H1 (cell line): ENCODE measurements around the gene LRRC15. TPM values are rescaled to one million over a fixed set of nuclear protein-coding genes. Genes with fewer than 3 reads are reported as not detected.

Experiments
- CTCF ChIA-PET: fragments of 300-600 bp; sonication (Branson Sonifier 250); formaldehyde crosslinking; loops from one replicate; lab custom pipeline; 2021; ENCODE audit not compliant: partially characterized antibody; lab: Charles Lee
- POLR2A ChIA-PET: fragments of 300-600 bp; sonication (Branson Sonifier 250); formaldehyde crosslinking; loops from one replicate; lab custom pipeline; 2021; ENCODE audit warnings: inconsistent platforms; ENCODE audit not compliant: partially characterized antibody; lab: Charles Lee
- DNase-seq, 2 experiments: peaks; one replicate each; pipeline versions ENCODE4 v3.0.0 to v3.0.0-alpha.2; 2010 to 2022; ENCODE audit warnings: low spot score in 2 of 2, low read depth in 1 of 2, mixed read lengths in 1 of 2
- FAIRE-seq: peaks from 2 replicates; lab custom pipeline; 2011; peaks lifted over from hg19 to GRCh38; lab: Jason Lieb, UNC
- H2AFZ ChIP-seq: 2 replicates; pipeline ENCODE4 v1.8.1; 2012; ENCODE audit warnings: low read length, inconsistent platforms
- H2AK5ac ChIP-seq: 2 replicates; pipeline ENCODE4 v1.6.1; 2013; ENCODE audit warnings: low read depth, low read length
- H2BK120ac ChIP-seq: replicated peaks from 2 replicates; pipeline ENCODE3; 2013; ENCODE audit warnings: low read depth, low read length, inconsistent platforms
- H2BK12ac ChIP-seq: 2 replicates; pipeline ENCODE4 v1.6.1; 2013; ENCODE audit warnings: low read depth, low read length
- H2BK15ac ChIP-seq: 2 replicates; pipeline ENCODE4 v1.6.1; 2013; ENCODE audit warnings: low read length
- H2BK20ac ChIP-seq: 2 replicates; pipeline ENCODE4 v1.6.1; 2013; ENCODE audit warnings: low read length
- H2BK5ac ChIP-seq: 2 replicates; pipeline ENCODE4 v1.6.1; 2013; ENCODE audit warnings: low read depth, low read length
- H3K14ac ChIP-seq: 2 replicates; pipeline ENCODE4 v1.6.1; 2013; ENCODE audit warnings: inconsistent platforms; ENCODE audit not compliant: insufficient read length
- H3K18ac ChIP-seq: 2 replicates; pipeline ENCODE4 v1.6.1; 2013; ENCODE audit warnings: low read length; ENCODE audit errors: extremely low read depth
- H3K23ac ChIP-seq: 2 replicates; pipeline ENCODE4 v1.6.1; 2013; ENCODE audit warnings: inconsistent platforms; ENCODE audit not compliant: insufficient read length
- H3K23me2 ChIP-seq: 2 replicates; pipeline ENCODE4 v1.6.1; 2013; ENCODE audit warnings: low read depth, low read length
- H3K27ac ChIP-seq: 2 replicates; pipeline ENCODE4 v1.6.1; 2011; ENCODE audit warnings: low read depth, low read length, inconsistent platforms
- H3K27me3 ChIP-seq, 4 experiments: replicated peaks in 1 of 4; 1 replicate in 1 of 4; 2 replicates in 3 of 4; pipeline versions ENCODE4 v1.6.1 to v1.8.1; 2011 to 2013; ENCODE audit warnings: low read length in 3 of 4, mild to moderate bottlenecking in 3 of 4, inconsistent platforms in 2 of 4, mixed read lengths in 2 of 4, moderate library complexity in 1 of 4; ENCODE audit not compliant: control insufficient read depth in 3 of 4, insufficient read depth in 3 of 4; ENCODE audit errors: extremely low read depth in 1 of 4
- H3K36me3 ChIP-seq, 4 experiments: 2 replicates each; pipeline versions ENCODE4 v1.6.1 to v1.8.1; 2011 to 2013; ENCODE audit warnings: mild to moderate bottlenecking in 4 of 4, low read length in 3 of 4, moderate library complexity in 2 of 4, control low read depth in 1 of 4, inconsistent platforms in 1 of 4; ENCODE audit not compliant: insufficient read depth in 4 of 4, control insufficient read depth in 2 of 4
- H3K4ac ChIP-seq: replicated peaks from 2 replicates; pipeline ENCODE3; 2013; ENCODE audit warnings: low read length, low read depth, mixed read lengths, inconsistent platforms; ENCODE audit not compliant: insufficient read length
- H3K4me1 ChIP-seq, 4 experiments: replicated peaks in 1 of 4; 1 replicate in 1 of 4; 2 replicates in 3 of 4; pipeline versions ENCODE4 v1.6.1 to v1.8.1; 2011 to 2013; ENCODE audit warnings: low read length in 3 of 4, inconsistent platforms in 2 of 4, mixed read lengths in 1 of 4; ENCODE audit not compliant: insufficient read depth in 4 of 4, control insufficient read depth in 3 of 4
- H3K4me2 ChIP-seq, 2 experiments: 2 replicates each; pipeline versions ENCODE4 v1.6.1 to v1.8.1; 2011 to 2013; ENCODE audit warnings: low read depth in 2 of 2, low read length in 2 of 2, control low read depth in 1 of 2, inconsistent platforms in 1 of 2, mild to moderate bottlenecking in 1 of 2; ENCODE audit not compliant: insufficient read depth in 1 of 2
- H3K4me3 ChIP-seq, 4 experiments: fragments of 200-600, 300-600 bp in 1 of 4; sonication (generic), shearing (Covaris generic), sonication (Bioruptor Twin) in 1 of 4; 2 replicates each; pipeline versions ENCODE4 v1.5.1 to v1.8.1; 2011 to 2016; ENCODE audit warnings: low read length in 4 of 4, low read depth in 3 of 4, control low read depth in 2 of 4, inconsistent platforms in 2 of 4, mild to moderate bottlenecking in 2 of 4, mixed read lengths in 1 of 4, moderate library complexity in 1 of 4; ENCODE audit not compliant: insufficient read depth in 2 of 4; ENCODE audit errors: extremely low read depth in 1 of 4
- H3K56ac ChIP-seq: replicated peaks from 2 replicates; pipeline ENCODE3; 2013; ENCODE audit warnings: low read depth, mild to moderate bottlenecking, mixed read lengths, low read length, inconsistent platforms; ENCODE audit not compliant: insufficient read length
- H3K79me1 ChIP-seq: 2 replicates; pipeline ENCODE4 v1.6.1; 2013; ENCODE audit warnings: low read depth, low read length, control low read depth
- H3K79me2 ChIP-seq, 2 experiments: 2 replicates each; pipeline versions ENCODE4 v1.6.1 to v1.8.1; 2012 to 2013; ENCODE audit warnings: low read length in 2 of 2, mild to moderate bottlenecking in 2 of 2, inconsistent platforms in 1 of 2; ENCODE audit not compliant: insufficient read depth in 2 of 2, control insufficient read depth in 1 of 2
- H3K9ac ChIP-seq, 4 experiments: replicated peaks in 1 of 4; 1 replicate in 1 of 4; 2 replicates in 3 of 4; pipeline versions ENCODE4 v1.6.1 to v1.8.1; 2011 to 2013; ENCODE audit warnings: low read depth in 3 of 4, low read length in 3 of 4, control low read depth in 2 of 4, mild to moderate bottlenecking in 2 of 4, moderate library complexity in 2 of 4, inconsistent platforms in 1 of 4; ENCODE audit errors: extremely low read depth in 1 of 4
- H3K9me3 ChIP-seq, 2 experiments: 2 replicates each; pipeline versions ENCODE4 v1.6.1 to v1.8.1; 2012 to 2013; ENCODE audit warnings: mild to moderate bottlenecking in 2 of 2, moderate library complexity in 2 of 2, control low read depth in 1 of 2, inconsistent platforms in 1 of 2, low read depth in 1 of 2, low read length in 1 of 2, mixed read lengths in 1 of 2; ENCODE audit not compliant: insufficient read depth in 2 of 2
- H4K20me1 ChIP-seq, 2 experiments: replicated peaks in 1 of 2; 2 replicates each; pipeline versions ENCODE3 to v1.8.1; 2011 to 2013; ENCODE audit warnings: inconsistent platforms in 2 of 2, low read length in 2 of 2, mild to moderate bottlenecking in 1 of 2; ENCODE audit not compliant: insufficient read depth in 2 of 2, control insufficient read depth in 1 of 2
- H4K5ac ChIP-seq: 2 replicates; pipeline ENCODE4 v1.6.1; 2013; ENCODE audit warnings: low read length, low read depth, mixed read lengths, inconsistent platforms; ENCODE audit not compliant: insufficient read length
- H4K8ac ChIP-seq: 2 replicates; pipeline ENCODE4 v1.8.0; 2013; ENCODE audit warnings: mild to moderate bottlenecking, moderate library complexity, low read length, inconsistent platforms; ENCODE audit not compliant: insufficient read depth; ENCODE audit errors: extremely low read depth
- H4K91ac ChIP-seq: replicated peaks from 2 replicates; pipeline ENCODE3; 2013; ENCODE audit warnings: low read length, mixed read lengths, inconsistent platforms; ENCODE audit not compliant: insufficient read length
- CBX5 ChIP-seq: fragments of 300-800, 300-1000 bp; sonication (generic); IDR thresholded peaks from 2 replicates; pipeline ENCODE4 v1.7.1; 2016; ENCODE audit warnings: antibody characterized with exemption, low read length, low read depth
- POLR2A ChIP-seq, 2 experiments: IDR thresholded peaks; 1 replicate in 1 of 2; 2 replicates in 1 of 2; pipeline ENCODE4 v1.6.1; 2011; ENCODE audit warnings: low read depth in 2 of 2, low read length in 2 of 2, mild to moderate bottlenecking in 2 of 2; ENCODE audit errors: control extremely low read depth in 1 of 2
- RXRA ChIP-seq: IDR thresholded peaks from 2 replicates; pipeline ENCODE4 v1.6.1; 2011; ENCODE audit warnings: low read depth, mild to moderate bottlenecking, low read length, moderate library complexity; ENCODE audit not compliant: insufficient read depth
- WGBS, 2 experiments: shearing (Covaris generic) in 1 of 2; methylation state at CpG; one replicate each; pipeline versions ENCODE4 v1.1.6 to v1.1.7; 2013 to 2015; ENCODE audit warnings: low lambda C conversion rate in 2 of 2, mixed read lengths in 2 of 2, inconsistent platforms in 1 of 2, low coverage in 1 of 2, missing lambda C conversion rate in 1 of 2; ENCODE audit not compliant: insufficient replicate concordance in 2 of 2, insufficient coverage in 1 of 2, insufficient read length in 1 of 2; ENCODE audit errors: extremely low coverage in 1 of 2, missing lambda C conversion rate in 1 of 2; 5-methylcytosine and 5-hydroxymethylcytosine counted together
- polyA plus RNA-seq, 7 experiments: library from polyadenylated mRNA; depleted of rRNA in 3 of 7; stranded (reverse) in 5 of 7; unstranded in 2 of 7; fragments of >200 nt in 5 of 7; fragments of 200-250 nt in 2 of 7; gene quantifications; 1 replicate in 5 of 7; 2 replicates in 1 of 7; 4 replicates in 1 of 7; pipeline versions ENCODE4 v1.2.1 to v1.2.3, GENCODE V29; 2011 to 2013; ENCODE audit warnings: missing spikeins in 2 of 7, mixed read lengths in 2 of 7
- total RNA-seq: library from RNA; stranded (reverse); fragmentation: NEBNext Ultra II Directional; extraction: Animal tissue kit (Norgen Biotek cat#: 25700); gene quantifications from 2 replicates; pipeline ENCODE4 v1.2.1, GENCODE V29; 2021

Gene LRRC15
- total and polyA plus RNA-seq, 2 of the 8 experiments (the other 6 are each of a cell fraction or from before 2014, with no cell fraction given) = 0.15 to 0.37 TPM

DNA sequence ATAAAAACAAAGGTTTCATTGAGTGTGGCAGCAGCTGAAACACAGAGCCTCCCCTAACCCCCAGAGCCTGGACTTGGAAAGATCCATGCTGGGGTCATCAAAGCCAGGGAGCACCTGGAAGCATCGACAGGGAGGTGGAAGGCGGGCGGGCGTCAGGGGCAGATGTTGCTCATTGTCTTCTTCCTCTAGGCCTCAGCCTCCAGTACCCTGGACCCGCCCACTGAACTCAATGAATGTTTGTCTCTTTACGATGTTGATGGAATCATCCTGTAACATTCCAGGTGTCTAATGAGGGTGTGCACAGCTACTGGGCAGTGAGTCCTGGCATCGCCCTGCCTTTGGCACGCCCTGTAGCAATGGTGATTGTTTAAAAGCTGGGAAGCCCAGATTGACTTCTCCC is 19.7 kb upstream of the LRRC15 start:
- H3K4ac ChIP-seq = no peak overlapping the region
- DNase-seq = peak in 1 of 2 experiments; percentile 24
- no peak overlapping the region for H2AFZ ChIP-seq
- no peak overlapping the region for H2BK15ac ChIP-seq
- no peak overlapping the region for H3K4me2 ChIP-seq
- no peaks in the 10 kb centered on the region for H3K36me3 ChIP-seq
- H3K23me2 ChIP-seq = no peaks in the 10 kb centered on the region
- no peak overlapping the region for H3K4me3 ChIP-seq
- H3K18ac ChIP-seq = no peak overlapping the region
- H3K79me1 ChIP-seq = no peaks in the 10 kb centered on the region
- no peak overlapping the region for H2AK5ac ChIP-seq
- ChIA-PET POLR2A (no interaction called here), CTCF (interaction anchor here (1.6 to 4.5 kb wide), 2 partner anchors 9 to 45 kb away, joined by 3 to 21 read pairs; partner anchors contain the start of gene GP5)
- no peak overlapping the region for H2BK5ac ChIP-seq
- H4K5ac ChIP-seq = no peak overlapping the region
- H4K91ac ChIP-seq = no peak overlapping the region
- no peaks in the 10 kb centered on the region for H3K79me2 ChIP-seq
- no peak overlapping the region for H3K56ac ChIP-seq
- H3K23ac ChIP-seq = no peak overlapping the region
- H3K27ac ChIP-seq = no peak overlapping the region
- H2BK12ac ChIP-seq = no peak overlapping the region
- TF ChIP-seq POLR2A (IDR thresholded peaks at IDR 0.05; ENCODE audit: control extremely low read depth in 1 of 2, low read depth in 2 of 2, low read length in 2 of 2) (no peak), RXRA (no peak), CBX5 (no peak)
- TF ChIP-seq, all 59 proteins: peak for 0
- 93% methylated on average over 8 of the region's 8 CpGs; no CpG with 5 or more reads in 1 of the 2 experiments for WGBS, 2 experiments
- H3K9me3 ChIP-seq = peaks cover 0 to 4% of the 10 kb centered on the region in 2 experiments; a peak in 1 of 4 replicates
- H4K8ac ChIP-seq = no peak overlapping the region
- H3K14ac ChIP-seq = no peak overlapping the region
- no peaks in the 10 kb centered on the region for H3K4me1 ChIP-seq
- H2BK120ac ChIP-seq = no peak overlapping the region
- no peaks in the 10 kb centered on the region for H4K20me1 ChIP-seq
- no peak overlapping the region for H2BK20ac ChIP-seq
- no peak overlapping the region for H3K9ac ChIP-seq
- FAIRE-seq = no peak
- H3K27me3 ChIP-seq = peaks cover 0 to 2% (median 0%) of the 10 kb centered on the region in 4 experiments; a peak in 1 of 7 replicates
